ENCODE measurements around the gene ROCK2.
"Not testable (repeated sequence)": the region's sequence is repeated elsewhere in the genome, so short reads cannot be mapped to it uniquely, and the experiment has no call there.

The ROCK2 gene

GRCh38 chr2:11305958-11306357 lies 38.5 kb downstream of the ROCK2 start:
- no peak for DNase-seq

GRCh38 chr2:11305338-11305737 lies 39.1 kb downstream of the ROCK2 start:
- DNase-seq, result no peak

GRCh38 chr2:11304476-11304875 lies 40.0 kb downstream of the ROCK2 start:
- DNase-seq, result no peak

GRCh38 chr2:11303290-11304013 lies 41.0 kb downstream of the ROCK2 start:
- no peak for DNase-seq

DNA sequence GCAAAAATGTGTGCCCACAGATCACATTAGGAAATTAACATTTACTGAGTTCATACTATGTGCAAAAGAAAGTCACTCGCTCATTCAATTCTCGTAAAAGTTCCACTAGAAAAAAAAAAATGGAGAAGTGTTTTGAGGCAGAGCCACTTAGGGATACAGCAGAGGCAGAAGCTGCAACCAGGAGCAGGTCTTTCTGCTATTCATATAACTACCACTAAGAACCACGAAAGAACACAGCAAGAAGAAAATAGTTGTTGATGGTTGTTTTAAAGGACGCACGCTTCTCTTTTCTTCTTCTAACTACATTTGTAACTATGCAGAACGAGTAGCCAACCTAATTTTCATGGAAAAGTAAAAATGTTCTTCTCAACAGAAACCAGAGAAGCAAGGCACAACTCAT lies 45.0 kb downstream of the ROCK2 start:
- DNase-seq, result no peak

GRCh38 chr2:11298592-11298991 lies 45.8 kb downstream of the ROCK2 start:
- DNase-seq, result no peak

GRCh38 chr2:11296401-11296800 lies 48.0 kb downstream of the ROCK2 start:
- no peak for DNase-seq

DNA sequence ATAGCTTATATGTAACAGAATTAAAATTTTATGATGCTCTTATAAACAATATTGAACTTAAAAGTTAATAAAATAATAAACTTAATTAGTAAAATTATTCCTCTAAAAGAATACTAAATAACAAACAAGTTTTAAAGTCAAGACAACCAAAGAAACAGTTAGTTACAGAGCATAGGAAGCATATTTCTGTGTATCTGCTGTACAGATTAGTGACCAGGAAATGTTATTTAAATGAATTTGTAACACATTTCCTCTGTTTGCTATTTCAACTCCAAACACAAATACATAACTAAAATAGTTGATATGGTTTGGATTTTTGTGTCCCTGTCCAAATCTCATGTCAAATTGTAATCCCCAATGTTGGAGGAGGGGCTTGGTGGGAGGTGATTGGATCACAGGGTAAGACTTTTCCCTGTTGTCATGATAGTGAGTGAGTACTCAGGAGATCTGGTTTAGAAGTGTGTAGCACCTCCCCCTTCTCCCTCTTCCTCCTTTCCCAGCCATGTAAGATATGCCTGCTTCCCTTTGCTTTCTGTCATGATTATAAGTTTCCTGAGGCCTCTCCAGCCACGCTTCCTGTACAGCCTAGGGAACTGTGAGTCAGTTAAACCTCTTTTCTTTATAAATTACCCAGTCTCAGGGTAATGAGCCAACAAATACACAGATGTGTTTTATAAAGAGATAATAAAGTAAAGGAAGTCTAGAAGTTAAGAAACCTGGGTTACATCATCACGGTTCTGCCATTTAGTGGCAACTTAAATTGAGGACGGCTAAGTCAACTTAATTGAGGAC lies 51.8 kb downstream of the ROCK2 start:
- DNase-seq, result no peak

GRCh38 chr2:11290713-11291112 lies 53.7 kb downstream of the ROCK2 start:
- no peak for DNase-seq

- DNase-seq, result no peak
Measured at GRCh38 chr2:11290211-11290610, 54.2 kb downstream of the ROCK2 start.

DNA sequence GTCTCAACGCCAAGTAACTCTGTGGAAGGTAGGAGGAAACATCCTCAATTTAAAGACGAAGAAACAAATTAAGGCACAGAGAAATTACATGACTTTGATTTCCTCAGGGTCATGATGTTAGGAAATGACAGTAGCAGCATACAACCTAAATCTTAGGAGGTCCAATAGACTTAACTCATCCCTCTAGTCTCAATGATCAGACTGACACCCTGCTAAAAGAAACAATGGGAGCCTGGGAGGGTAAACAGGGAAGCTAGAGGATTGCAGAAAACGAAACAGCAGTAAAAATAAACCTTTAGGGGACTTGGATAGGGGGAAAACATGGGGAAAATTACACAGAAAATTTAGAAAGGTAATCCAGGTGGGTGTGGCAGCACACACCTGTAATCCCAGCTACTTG lies 56.0 kb downstream of the ROCK2 start:
- DNase-seq, result no peak

GRCh38 chr2:11286749-11287148 lies 57.7 kb downstream of the ROCK2 start:
- no peak for DNase-seq

GRCh38 chr2:11286323-11286722 lies 58.1 kb downstream of the ROCK2 start:
- DNase-seq, result no peak

DNA sequence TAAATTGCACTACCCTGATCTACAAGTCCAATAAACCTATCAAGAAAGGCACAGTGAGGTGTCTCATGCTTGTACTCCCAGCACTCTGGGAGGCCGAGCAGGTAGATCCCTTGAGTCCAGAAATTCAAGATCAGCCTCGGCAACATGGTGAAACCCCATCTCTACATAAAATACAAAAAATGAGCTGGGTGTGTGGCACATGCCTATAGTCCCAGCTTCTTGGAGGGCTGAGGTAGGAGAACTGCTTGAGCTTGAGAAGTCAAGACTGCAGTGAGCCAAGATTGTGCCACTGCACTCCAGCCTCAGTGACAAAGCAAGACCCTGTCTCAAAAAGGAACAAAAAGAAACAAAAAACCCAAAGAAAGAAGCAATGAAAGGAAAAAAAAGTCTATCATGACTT lies 58.9 kb downstream of the ROCK2 start:
- no peak for DNase-seq

DNA sequence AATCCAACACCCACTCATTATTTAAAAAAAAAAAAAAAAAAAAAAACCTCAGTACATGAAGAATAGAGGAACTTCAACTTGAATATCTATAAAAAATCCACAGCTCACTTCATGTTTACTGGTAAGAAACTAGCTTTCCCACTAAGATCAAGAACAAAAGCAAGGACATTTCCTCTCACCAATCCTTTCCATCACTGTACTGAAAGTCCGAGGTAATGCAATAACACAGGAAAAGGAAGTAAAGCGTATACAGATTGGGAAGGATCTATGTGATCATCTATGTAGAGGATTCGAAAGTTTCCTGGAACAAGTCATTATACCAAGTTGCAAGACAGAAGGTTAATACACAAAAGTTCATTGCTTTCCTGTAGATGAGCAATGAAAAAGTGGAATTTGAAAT lies 63.2 kb downstream of the ROCK2 start:
- no peak for DNase-seq

DNA sequence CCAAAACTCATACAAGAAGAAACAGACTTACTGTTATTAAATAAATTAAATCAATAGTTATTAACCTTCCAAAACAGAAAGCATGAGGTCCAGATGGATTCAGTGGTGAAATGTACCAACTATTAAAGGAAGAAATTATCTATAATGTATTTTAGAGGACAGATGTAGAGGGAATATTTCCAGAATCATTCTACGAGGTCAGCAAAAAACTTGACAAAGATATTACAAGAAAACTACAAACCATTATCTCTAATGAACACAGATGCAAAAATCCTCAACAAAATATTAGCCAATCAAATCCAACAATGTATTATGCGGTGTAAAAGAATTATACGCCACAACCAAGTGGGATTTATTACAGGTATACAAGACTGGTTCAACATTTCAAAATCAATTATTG lies 63.7 kb downstream of the ROCK2 start:
- DNase-seq, result no peak

GRCh38 chr2:11279398-11279797 lies 65.0 kb downstream of the ROCK2 start:
- no peak for DNase-seq

DNA sequence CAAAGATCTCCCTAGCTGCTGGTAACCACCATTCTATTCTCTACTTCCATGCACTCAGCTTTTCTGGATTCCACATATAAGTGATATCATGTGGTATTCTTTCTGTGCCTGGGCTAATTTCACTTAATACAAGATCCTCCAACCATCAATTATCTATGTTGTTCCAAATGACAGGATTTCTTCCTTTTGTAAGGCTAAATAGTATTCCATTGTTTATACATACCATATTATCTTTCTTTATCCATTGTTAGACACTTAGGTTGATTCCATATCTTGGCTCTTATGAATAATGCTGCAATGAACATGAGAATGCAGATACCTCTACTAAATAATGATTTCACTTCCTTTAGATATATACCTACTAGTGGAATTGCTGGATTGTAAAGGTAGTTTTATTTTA lies 66.2 kb downstream of the ROCK2 start:
- no peak for DNase-seq

DNA sequence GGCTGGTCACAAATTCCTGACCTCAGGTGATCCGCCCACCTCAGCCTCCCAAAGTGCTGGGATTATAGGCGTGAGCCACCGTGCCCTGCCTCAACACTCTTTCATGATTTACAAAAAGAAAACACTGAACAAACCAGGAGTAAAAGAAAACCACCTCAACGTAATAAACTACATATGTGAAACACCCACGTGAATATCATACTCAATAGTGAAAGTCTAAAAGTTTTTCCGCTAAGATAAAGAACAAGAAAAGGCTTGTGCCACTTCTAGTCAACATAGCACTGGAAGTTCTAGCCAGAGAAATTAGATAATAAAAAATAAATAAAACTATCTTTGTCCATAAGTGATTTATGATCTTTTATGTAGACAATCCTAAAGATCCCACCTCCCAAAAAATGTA lies 68.5 kb downstream of the ROCK2 start:
- no peak for DNase-seq

GRCh38 chr2:11270891-11271290 lies 73.5 kb downstream of the ROCK2 start:
- no peak for DNase-seq

DNA sequence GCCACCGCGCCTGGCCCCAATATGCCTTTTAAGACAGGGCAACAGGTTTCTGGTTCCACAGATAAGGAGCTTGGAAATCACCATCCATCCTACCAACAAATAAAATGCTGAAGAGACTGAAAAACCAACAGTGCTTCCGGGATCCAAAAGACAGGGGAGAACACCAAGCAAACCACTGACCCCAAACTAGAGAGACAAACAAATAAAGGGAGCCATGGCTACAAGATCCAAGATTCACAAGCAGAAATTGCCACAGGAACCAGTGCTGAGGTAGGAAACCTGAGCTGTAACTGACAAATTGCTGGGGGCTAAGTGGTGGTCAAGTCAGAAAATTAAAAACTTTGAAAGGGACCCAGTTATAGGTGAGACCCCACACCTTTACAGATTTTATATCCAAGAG lies 76.5 kb downstream of the ROCK2 start:
- no peak for DNase-seq

DNA sequence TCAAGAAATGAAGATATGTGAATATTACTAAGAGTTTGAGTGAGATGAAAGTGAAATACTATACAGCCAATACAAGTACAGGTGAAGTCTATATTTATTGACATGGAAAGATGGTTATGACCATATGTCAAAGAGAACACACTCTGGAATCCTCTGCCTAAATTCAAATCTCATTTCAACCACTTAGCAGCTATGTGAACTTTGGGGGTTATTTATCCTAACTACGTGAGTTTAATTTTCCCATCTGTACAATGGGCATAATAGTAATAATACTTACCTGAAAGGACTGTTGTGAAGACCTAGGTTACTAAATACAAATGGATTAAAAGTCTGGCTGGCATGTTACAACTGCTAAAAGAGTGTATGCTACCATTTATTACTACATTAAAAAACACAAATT lies 79.6 kb downstream of the ROCK2 start:
- no peak for DNase-seq

DNA sequence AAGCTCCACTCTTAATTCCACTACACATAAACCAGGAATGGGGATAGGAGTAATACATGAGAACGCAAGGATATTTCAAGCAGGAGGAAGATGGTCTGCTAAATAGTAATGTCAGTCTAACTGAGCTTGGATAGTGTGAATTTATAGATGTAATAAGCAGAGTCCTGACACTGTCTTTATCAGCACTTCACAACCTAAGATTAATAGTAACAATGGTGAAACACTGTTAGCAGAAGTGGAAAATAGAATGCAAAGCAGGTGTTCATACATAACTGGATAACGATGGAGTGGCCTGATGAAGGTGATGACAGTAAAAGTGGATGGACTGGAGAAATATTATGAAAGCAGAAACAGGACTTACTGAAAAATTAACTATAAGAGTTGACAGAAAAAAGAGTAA lies 80.4 kb downstream of the ROCK2 start:
- DNase-seq, result no peak

GRCh38 chr2:11263177-11263576 lies 81.3 kb downstream of the ROCK2 start:
- no peak for DNase-seq

DNA sequence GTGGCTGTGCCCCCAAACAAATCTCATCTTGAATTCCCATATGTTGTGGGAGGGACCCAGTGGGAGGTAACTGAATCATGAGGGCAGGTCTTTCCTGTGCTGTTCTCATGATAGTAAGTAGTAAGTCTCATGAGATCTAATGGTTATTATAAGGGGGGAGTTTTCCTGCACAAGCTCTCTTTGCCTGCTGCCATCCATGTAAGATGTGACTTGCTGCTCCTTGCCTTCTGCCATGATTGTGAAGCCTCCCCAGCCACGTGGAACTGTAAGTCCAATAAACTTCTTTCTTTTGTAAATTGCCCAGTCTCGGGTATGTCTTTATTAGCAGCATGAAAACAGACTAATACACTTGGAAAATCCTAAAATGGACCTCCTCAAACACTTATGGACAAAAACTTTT lies 82.0 kb downstream of the ROCK2 start:
- not testable (repeated sequence) for DNase-seq

All from NCI-H1930 (cell line).